Measurements from ENCODE around the gene PMM1.

PMM1 gene

GRCh38 chr22:41540006-41540315, 49.7 kb downstream of the PMM1 start:
- in situ Hi-C loops (cut with MboI; ENCODE audit: low sequenced_read_pairs), result no loop called here

DNA sequence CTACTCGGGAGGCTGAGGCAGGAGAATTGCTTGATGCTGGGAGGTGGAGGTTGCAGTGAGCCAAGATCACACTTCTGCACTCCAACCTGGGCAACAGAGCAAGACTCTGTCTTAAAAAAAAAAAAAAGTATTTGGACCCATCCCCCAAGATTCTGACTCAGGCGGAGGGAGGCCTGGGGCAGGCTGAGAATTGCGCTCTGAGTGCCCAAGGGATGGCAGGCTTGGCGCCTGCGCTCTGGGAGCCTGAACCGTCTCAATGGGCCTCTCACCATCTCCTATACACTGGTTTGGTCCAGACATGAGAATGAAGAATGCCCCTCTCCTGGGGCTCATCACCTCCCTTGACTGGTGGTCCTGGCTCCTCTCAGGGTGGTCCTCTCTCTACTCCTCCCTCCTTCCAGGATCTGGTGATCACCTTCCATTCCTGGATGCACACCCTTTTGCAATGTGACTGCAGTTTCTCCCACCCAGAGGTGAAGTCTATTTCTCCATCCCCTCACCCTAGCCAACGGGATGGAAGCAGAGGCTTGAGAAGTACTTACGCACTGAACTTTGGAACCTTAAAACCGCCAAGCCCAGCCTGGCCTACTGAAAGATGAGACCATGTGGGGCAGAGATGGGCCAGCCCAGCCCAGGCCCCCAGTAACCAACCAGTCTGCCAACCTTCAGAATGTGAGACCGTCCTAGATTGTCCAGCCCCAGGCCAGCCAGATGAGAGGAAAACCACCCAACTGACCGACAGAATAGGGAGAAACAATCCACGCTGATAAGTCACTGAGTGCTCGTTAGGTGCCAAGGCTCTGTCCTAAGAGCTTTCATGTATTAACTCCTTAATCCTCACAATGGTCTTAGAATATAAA, 50.3 kb downstream of the PMM1 start:
- in situ Hi-C loops (cut with MboI; ENCODE audit: low sequenced_read_pairs), result no loop called here

- in situ Hi-C loops (cut with MboI; ENCODE audit: low sequenced_read_pairs), result no loop called here
Measured at GRCh38 chr22:41538583-41538982, 51.1 kb downstream of the PMM1 start.

DNA sequence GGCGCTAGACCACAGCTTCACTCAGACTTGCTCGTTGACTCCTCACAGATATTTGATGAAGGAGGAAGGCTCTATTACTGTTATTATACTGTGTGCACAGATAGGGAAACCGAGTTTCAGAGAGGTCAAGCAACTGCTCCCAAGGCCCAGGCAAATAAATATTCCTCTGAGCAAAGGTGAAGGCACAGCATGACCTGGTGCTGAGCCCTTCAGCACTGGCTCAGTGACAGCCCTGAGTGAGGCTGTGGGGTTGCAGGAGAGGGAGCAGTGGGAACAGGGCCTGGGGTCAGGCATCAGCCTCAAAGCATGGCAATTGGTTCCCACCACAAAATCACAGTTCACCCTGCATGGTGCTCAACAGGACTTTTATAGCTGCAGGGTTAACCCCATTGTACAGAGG, 52.4 kb downstream of the PMM1 start:
- in situ Hi-C loops (cut with MboI; ENCODE audit: low sequenced_read_pairs), result no loop called here

- in situ Hi-C loops (cut with MboI; ENCODE audit: low sequenced_read_pairs), result no loop called here
Measured at GRCh38 chr22:41535244-41535643, 54.4 kb downstream of the PMM1 start.

GRCh38 chr22:41534219-41534618, 55.4 kb downstream of the PMM1 start:
- in situ Hi-C loops (cut with MboI; ENCODE audit: low sequenced_read_pairs), result no loop called here

DNA sequence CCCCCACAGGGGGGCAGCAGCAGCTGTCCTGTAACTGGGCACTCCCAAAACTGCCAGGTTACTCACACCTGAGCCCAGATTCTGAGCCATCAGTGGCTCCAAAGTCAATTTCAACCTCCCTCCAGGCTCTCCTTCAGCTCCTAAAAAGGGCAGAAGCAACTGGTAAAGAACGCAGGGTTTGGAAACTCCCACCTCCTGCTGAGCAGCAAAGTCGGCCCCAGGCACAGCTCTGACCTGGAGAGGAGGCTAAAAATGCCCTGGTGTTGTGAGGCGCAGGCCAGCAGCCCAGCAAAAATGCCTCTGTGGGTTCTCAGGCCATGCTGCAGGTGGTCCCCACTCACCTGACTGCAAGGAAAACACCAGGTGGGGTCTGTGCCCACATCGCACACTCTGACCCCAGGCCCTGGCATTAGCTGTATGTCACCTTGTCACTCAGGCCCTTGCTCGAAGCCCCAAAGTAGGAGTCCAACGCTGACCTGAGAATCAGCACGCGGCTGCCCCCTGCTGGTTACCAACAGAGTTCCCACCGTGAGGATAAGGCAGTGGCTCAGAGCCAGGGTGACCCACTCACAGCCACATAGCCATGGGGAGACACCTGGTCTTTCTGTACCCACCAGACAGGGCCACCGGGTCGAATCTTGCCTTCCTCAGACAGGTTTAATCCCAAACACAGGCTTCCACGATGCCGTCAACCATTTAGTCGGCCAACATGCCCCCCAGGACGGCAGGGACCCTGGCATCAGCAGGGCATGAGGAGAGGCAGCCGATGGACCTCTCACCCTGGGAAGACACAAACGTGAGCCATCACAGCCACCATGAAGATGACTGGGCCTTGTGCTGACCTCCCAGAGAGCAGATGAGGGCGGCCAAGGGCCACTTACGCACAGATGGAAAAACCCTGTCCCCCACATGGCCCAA, 56.5 kb downstream of the PMM1 start:
- in situ Hi-C loops (cut with MboI; ENCODE audit: low sequenced_read_pairs), result no loop called here

- in situ Hi-C loops (cut with MboI; ENCODE audit: low sequenced_read_pairs), result no loop called here
Measured at GRCh38 chr22:41531715-41532477, 57.7 kb downstream of the PMM1 start.

DNA sequence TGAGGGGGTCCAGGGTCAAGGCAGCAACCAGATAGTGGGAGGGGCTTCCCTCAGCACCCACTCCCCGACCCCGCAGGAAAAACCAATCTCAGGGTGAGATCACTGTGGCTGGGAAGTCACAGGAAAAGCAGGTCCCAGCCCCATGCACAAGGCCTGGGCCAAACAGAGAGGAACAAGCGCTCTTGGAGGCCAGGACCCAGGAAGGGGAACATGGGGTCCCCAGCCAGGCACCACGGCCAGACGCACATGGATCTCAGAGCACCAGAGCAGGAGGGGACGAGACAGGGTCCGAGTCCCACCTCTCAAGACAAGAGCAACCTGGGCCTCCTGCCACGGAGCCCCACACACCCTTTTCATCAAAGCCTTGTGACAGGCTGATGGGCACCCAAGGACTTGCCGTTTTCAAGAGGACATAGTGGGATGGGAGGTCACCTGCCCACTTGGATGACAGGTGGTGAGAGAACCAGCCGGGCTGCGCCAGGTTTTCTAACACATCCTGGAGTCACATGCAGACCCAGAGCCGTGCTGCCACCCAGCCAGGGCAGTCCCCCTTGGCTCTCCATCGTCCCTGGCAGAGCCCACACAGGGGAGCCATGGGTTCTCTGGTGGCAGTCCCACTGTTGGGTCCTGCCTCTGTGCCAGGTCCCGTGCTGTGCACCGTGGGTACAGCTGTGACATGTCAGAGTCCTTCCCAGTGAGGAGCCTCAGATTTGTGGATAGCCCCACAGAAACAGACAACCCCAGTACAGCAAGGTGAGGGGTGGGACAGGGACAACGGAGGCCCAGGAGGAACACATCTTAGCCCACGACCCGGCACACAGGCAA, 58.5 kb downstream of the PMM1 start:
- in situ Hi-C loops (cut with MboI; ENCODE audit: low sequenced_read_pairs), result no loop called here

GRCh38 chr22:41528938-41529561, 60.6 kb downstream of the PMM1 start:
- in situ Hi-C loops (cut with MboI; ENCODE audit: low sequenced_read_pairs), result no loop called here

GRCh38 chr22:41528132-41528766, 61.4 kb downstream of the PMM1 start:
- in situ Hi-C loops (cut with MboI; ENCODE audit: low sequenced_read_pairs), result no loop called here

Measured in HL-60/S4 (cell line).